Thyroid gland (tissue), 4 donors: ENCODE data around the gene WDR93. TPM values are rescaled to one million over a fixed set of nuclear protein-coding genes. Genes with fewer than 3 reads are reported as not detected.

Source experiments
- DNase-seq, 2 donors: peaks; one replicate each; pipeline ENCODE4 v3.0.0-alpha.2; 2019
- H3K27ac ChIP-seq, 3 donors: fragments of 200-600 bp; sonication (generic); 1 replicate in 2 of 3; 2 replicates in 1 of 3; pipeline ENCODE4 v1.5.1; 2016 to 2019; ENCODE audit warnings: mild to moderate bottlenecking in 1 of 3, moderate library complexity in 1 of 3
- H3K27me3 ChIP-seq: fragments of 200-600 bp; sonication (generic); one replicate; pipeline ENCODE4 v1.5.1; 2019
- H3K36me3 ChIP-seq, 2 donors: fragments of 200-600 bp; sonication (generic); one replicate each; pipeline ENCODE4 v1.5.1; 2016 to 2019
- H3K4me1 ChIP-seq, 2 donors: fragments of 200-600 bp; sonication (generic); one replicate each; pipeline ENCODE4 v1.5.1; 2017 to 2019
- H3K4me3 ChIP-seq, 3 donors: fragments of 200-600 bp; sonication (generic); replicated peaks in 1 of 3; 1 replicate in 2 of 3; 2 replicates in 1 of 3; pipeline ENCODE4 v1.5.1; 2016; ENCODE audit warnings: mild to moderate bottlenecking in 1 of 3
- H3K9me3 ChIP-seq: fragments of 200-600 bp; sonication (generic); one replicate; pipeline ENCODE4 v1.5.1; 2017
- CTCF ChIP-seq, 6 experiments: fragments of 200-600 bp in 3 of 6; fragments of 450-650 bp in 3 of 6; sonication (generic) in 3 of 6; IDR thresholded peaks; one replicate each; pipeline ENCODE4 v1.5.1; 2016 to 2019; ENCODE audit warnings: antibody characterized with exemption in 6 of 6, mild to moderate bottlenecking in 2 of 6, inconsistent platforms in 1 of 6, moderate library complexity in 1 of 6
- POLR2A ChIP-seq, 2 donors: fragments of 450-650 bp; IDR thresholded peaks; one replicate each; pipeline ENCODE4 v1.6.1; 2017; ENCODE audit warnings: antibody characterized with exemption in 2 of 2, mild to moderate bottlenecking in 2 of 2, moderate library complexity in 1 of 2
- WGBS, 2 donors: methylation state at CpG; one replicate each; pipeline ENCODE4 v1.1.5; 2017; 5-methylcytosine and 5-hydroxymethylcytosine counted together
- intact Hi-C: fragments of 100-400 bp; cut with DNase I; formaldehyde crosslinking; loops from one replicate; pipeline ENCODE4 v1.15.1; 2023
- total RNA-seq, 4 donors: library from RNA; depleted of rRNA; stranded (reverse); fragments of >200 nt; gene quantifications; one replicate each; pipeline ENCODE4 v1.2.3, GENCODE V29; 2016

The WDR93 gene
- total RNA-seq, 4 donors from 2014 or later: 1.1 to 2.3 (median 2.3) TPM

DNA sequence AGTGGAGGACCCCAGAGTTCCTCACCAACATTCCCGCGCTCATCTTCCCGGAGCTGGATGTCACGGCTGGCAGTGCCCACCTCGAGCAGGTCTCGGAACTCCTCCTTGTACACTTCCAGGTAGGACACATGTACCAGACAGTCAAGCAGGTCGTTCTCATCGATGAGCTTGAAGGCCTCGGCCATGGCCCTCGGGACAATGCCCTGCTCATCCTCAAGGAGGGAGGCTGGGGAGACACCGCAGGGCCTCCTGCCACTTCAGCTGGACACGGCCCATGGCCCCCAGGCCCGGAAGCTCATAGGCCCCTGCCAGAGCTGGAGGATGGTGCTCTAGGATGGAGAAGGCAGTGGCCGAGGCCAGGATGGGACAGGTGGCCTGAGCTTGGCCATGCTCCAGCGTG is 40.9 kb upstream of the WDR93 start:
- DNase-seq: no peak
- WGBS, 2 donors: 97 to 99% methylated on average over 14 to 15 of the region's 15 CpGs
- no peaks in the 10 kb centered on the region for H3K27me3 ChIP-seq
- intact Hi-C loops: loop anchor here (10.0 kb wide), 1 partner anchor 95 kb away; no protein-coding TSS in a partner anchor
- TF ChIP-seq POLR2A (IDR thresholded peaks at IDR 0.05) (no peak), CTCF (IDR thresholded peaks at IDR 0.05) (no peak)
- no peaks in the 10 kb centered on the region for H3K36me3 ChIP-seq
- H3K27ac ChIP-seq: no peak overlapping the region
- H3K4me3 ChIP-seq: no peak overlapping the region
- H3K9me3 ChIP-seq: no peaks in the 10 kb centered on the region
- peaks cover 0 to 9% of the 10 kb centered on the region in 2 donors for H3K4me1 ChIP-seq

GRCh38 chr15:89652131-89652530 is 38.5 kb upstream of the WDR93 start:
- intact Hi-C loops: no loop called here
- no peak for DNase-seq
- H3K4me3 ChIP-seq: no peak overlapping the region

GRCh38 chr15:89652666-89653065 is 37.9 kb upstream of the WDR93 start:
- TF ChIP-seq CTCF (IDR thresholded peaks at IDR 0.05) (no peak), POLR2A (IDR thresholded peaks at IDR 0.05) (no peak)
- 88 to 91% methylated on average over 3 to 12 of the region's 16 CpGs for WGBS, 2 donors
- no peak for DNase-seq
- Histone ChIP-seq H3K27ac (no peak overlapping the region), H3K27me3 (no peaks in the 10 kb centered on the region), H3K4me1 (peaks cover 0 to 5% of the 10 kb centered on the region in 2 donors), H3K9me3 (no peaks in the 10 kb centered on the region), H3K36me3 (no peaks in the 10 kb centered on the region), H3K4me3 (no peak overlapping the region)
- intact Hi-C loops: no loop called here

More at GRCh38 chr15:89652131-89652530, 38.5 kb upstream of the WDR93 start:
- Histone ChIP-seq H3K9me3 (no peaks in the 10 kb centered on the region), H3K4me1 (peaks cover 0 to 9% of the 10 kb centered on the region in 2 donors), H3K27me3 (no peaks in the 10 kb centered on the region), H3K27ac (no peak overlapping the region), H3K36me3 (no peaks in the 10 kb centered on the region)
- TF ChIP-seq CTCF (IDR thresholded peaks at IDR 0.05): no peak
- TF ChIP-seq POLR2A (IDR thresholded peaks at IDR 0.05): no peak
- WGBS, 2 donors: 74 to 84% methylated on average over 7 of the region's 7 CpGs

GRCh38 chr15:89653578-89653977 is 37.0 kb upstream of the WDR93 start:
- TF ChIP-seq CTCF (IDR thresholded peaks at IDR 0.05) (no peak), POLR2A (IDR thresholded peaks at IDR 0.05) (no peak)
- no peak for DNase-seq
- H3K4me1 ChIP-seq: peaks cover 0 to 5% of the 10 kb centered on the region in 2 donors
- no peak overlapping the region for H3K27ac ChIP-seq
- intact Hi-C loops: no loop called here
- no peaks in the 10 kb centered on the region for H3K27me3 ChIP-seq
- 93 to 100% methylated on average over 2 of the region's 2 CpGs for WGBS, 2 donors
- no peaks in the 10 kb centered on the region for H3K36me3 ChIP-seq
- no peaks in the 10 kb centered on the region for H3K9me3 ChIP-seq
- no peak overlapping the region for H3K4me3 ChIP-seq

DNA sequence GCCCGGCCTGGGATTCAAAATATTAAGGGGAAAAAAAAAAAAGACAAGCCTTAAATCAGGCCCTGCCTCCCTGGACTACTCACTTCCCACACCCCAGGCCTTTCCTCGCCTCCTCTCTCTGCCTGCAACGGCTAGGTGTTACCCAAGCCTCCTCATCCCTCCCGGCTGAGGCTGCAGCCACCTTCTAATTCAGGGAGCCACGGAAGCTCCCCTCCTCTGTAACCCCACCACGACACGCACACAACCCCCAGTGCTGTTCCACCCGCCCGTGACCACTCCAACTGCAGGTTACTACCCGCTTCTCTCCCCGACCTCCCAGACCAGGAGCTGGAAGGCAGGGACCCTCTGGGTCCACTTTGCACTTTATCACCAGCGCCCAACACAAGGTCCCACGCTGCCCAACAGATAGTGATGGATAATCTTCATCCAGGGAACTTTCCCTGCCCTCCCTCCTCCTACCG is 36.3 kb upstream of the WDR93 start:
- H3K36me3 ChIP-seq: no peaks in the 10 kb centered on the region
- H3K4me1 ChIP-seq: peaks cover 0 to 5% of the 10 kb centered on the region in 2 donors
- no peaks in the 10 kb centered on the region for H3K9me3 ChIP-seq
- intact Hi-C loops: no loop called here
- DNase-seq: no peak
- no peaks in the 10 kb centered on the region for H3K27me3 ChIP-seq
- 40 to 45% methylated on average over 14 of the region's 14 CpGs for WGBS, 2 donors
- TF ChIP-seq CTCF (IDR thresholded peaks at IDR 0.05) (no peak), POLR2A (IDR thresholded peaks at IDR 0.05) (no peak)
- H3K4me3 ChIP-seq: peak overlapping the region in 2 of 3 donors; percentile 36 to 59
- H3K27ac ChIP-seq: no peak overlapping the region
